HepG2 (cell line): ENCODE data around the gene PARD3. TPM values are rescaled to one million over a fixed set of nuclear protein-coding genes. Genes with fewer than 3 reads are reported as not detected.

Source experiments
- CEBPB ChIP-seq: IDR thresholded peaks from 2 replicates; pipeline ENCODE4 v1.6.1; 2011; ENCODE audit warnings: low read depth, low read length, improper control_type of control experiment, borderline replicate concordance
- CREBL2 ChIP-seq: sonication (generic); formaldehyde crosslinking; IDR thresholded peaks from 2 replicates; pipeline ENCODE4 v1.8.1; 2023; ENCODE audit warnings: missing genetic modification reagents, mild to moderate bottlenecking, borderline replicate concordance
- ETV5 ChIP-seq: IDR thresholded peaks from 2 replicates; pipeline ENCODE4 v1.6.1; 2018; ENCODE audit warnings: missing biosample characterization, missing genetic modification reagents, inconsistent platforms, borderline replicate concordance
- HOXA7 ChIP-seq: sonication (generic); formaldehyde crosslinking; IDR thresholded peaks from 2 replicates; pipeline ENCODE4 v1.8.1; 2022; ENCODE audit warnings: mild to moderate bottlenecking, missing genetic modification reagents, moderate library complexity
- KLF16 ChIP-seq, 2 experiments: sonication (generic) in 1 of 2; formaldehyde crosslinking in 1 of 2; IDR thresholded peaks; 2 replicates each; pipeline versions ENCODE4 v1.6.1 to v1.8.0; 2016 to 2023; ENCODE audit warnings: missing genetic modification reagents in 2 of 2, missing compliant biosample characterization in 1 of 2
- MAZ ChIP-seq, 2 experiments: sonication (generic) in 1 of 2; formaldehyde crosslinking in 1 of 2; IDR thresholded peaks; 2 replicates each; pipeline versions ENCODE4 v1.5.0 to v1.6.1; 2012 to 2020; ENCODE audit warnings: low read depth in 2 of 2, mild to moderate bottlenecking in 2 of 2, borderline replicate concordance in 1 of 2, improper control_type of control experiment in 1 of 2, low read length in 1 of 2, missing genetic modification reagents in 1 of 2, moderate library complexity in 1 of 2
- MYC ChIP-seq: sonication (generic); formaldehyde crosslinking; IDR thresholded peaks from 2 replicates; pipeline ENCODE4 v1.9.0; 2021; ENCODE audit warnings: missing genetic modification reagents, borderline replicate concordance
- NONO ChIP-seq, 2 experiments: fragments of 450-650 bp in 1 of 2; sonication (generic) in 1 of 2; formaldehyde crosslinking in 1 of 2; IDR thresholded peaks in 1 of 2; conservative IDR thresholded peaks in 1 of 2; 2 replicates each; pipeline versions ENCODE4 v1.6.1 to v1.8.0; 2017 to 2022; ENCODE audit warnings: mild to moderate bottlenecking in 1 of 2, missing genetic modification reagents in 1 of 2, moderate library complexity in 1 of 2
- NR2C2 ChIP-seq: sonication (generic); formaldehyde crosslinking; IDR thresholded peaks from 2 replicates; pipeline ENCODE4 v1.4.0; 2020; ENCODE audit warnings: missing genetic modification reagents, mild to moderate bottlenecking, moderate library complexity, borderline replicate concordance
- PITX1 ChIP-seq: sonication (generic); formaldehyde crosslinking; IDR thresholded peaks from 2 replicates; pipeline ENCODE4 v1.5.1; 2020; ENCODE audit warnings: mild to moderate bottlenecking, missing genetic modification reagents
- POLR2A ChIP-seq, 2 experiments: IDR thresholded peaks; 2 replicates each; pipeline ENCODE4 v1.6.1; 2011; ENCODE audit warnings: low read depth in 2 of 2, low read length in 2 of 2, mild to moderate bottlenecking in 1 of 2, moderate library complexity in 1 of 2; ENCODE audit not compliant: insufficient read depth in 1 of 2
- REPIN1 ChIP-seq: sonication (generic); formaldehyde crosslinking; IDR thresholded peaks from 2 replicates; pipeline ENCODE4 v1.8.0; 2022; ENCODE audit warnings: missing genetic modification reagents, low read depth, mild to moderate bottlenecking, borderline replicate concordance
- RNF2 ChIP-seq: fragments of 450-650 bp; conservative IDR thresholded peaks from 2 replicates; pipeline ENCODE4 v1.6.1; 2016; ENCODE audit warnings: low read depth
- SATB2 ChIP-seq: sonication (generic); formaldehyde crosslinking; IDR thresholded peaks from 2 replicates; pipeline ENCODE4 v1.5.0; 2020; ENCODE audit warnings: missing genetic modification reagents
- SMAD1 ChIP-seq: sonication (generic); formaldehyde crosslinking; IDR thresholded peaks from 2 replicates; pipeline ENCODE4 v1.4.0; 2020; ENCODE audit warnings: missing genetic modification reagents, low read depth, mild to moderate bottlenecking, borderline replicate concordance
- SPEN ChIP-seq: sonication (generic); formaldehyde crosslinking; IDR thresholded peaks from 2 replicates; pipeline ENCODE4 v1.5.1; 2020; ENCODE audit warnings: low read depth, mild to moderate bottlenecking, missing genetic modification reagents
- TEF ChIP-seq: sonication (generic); formaldehyde crosslinking; IDR thresholded peaks from 2 replicates; pipeline ENCODE4 v1.5.0; 2020; ENCODE audit warnings: missing genetic modification reagents
- ZBTB37 ChIP-seq: sonication (generic); formaldehyde crosslinking; IDR thresholded peaks from 2 replicates; pipeline ENCODE4 v1.4.0; 2020; ENCODE audit warnings: mild to moderate bottlenecking, missing genetic modification reagents
- ZKSCAN8 ChIP-seq: IDR thresholded peaks from 2 replicates; pipeline ENCODE4 v1.6.1; 2016; ENCODE audit warnings: borderline replicate concordance, missing genetic modification reagents, missing compliant biosample characterization
- ZNF121 ChIP-seq: sonication (generic); formaldehyde crosslinking; IDR thresholded peaks from 2 replicates; pipeline ENCODE4 v1.5.0; 2020; ENCODE audit warnings: mild to moderate bottlenecking, missing genetic modification reagents
- ZNF292 ChIP-seq: sonication (generic); formaldehyde crosslinking; IDR thresholded peaks from 2 replicates; pipeline ENCODE4 v1.8.1; 2022; ENCODE audit warnings: mild to moderate bottlenecking, low read depth, missing genetic modification reagents, borderline replicate concordance
- ZNF446 ChIP-seq: sonication (generic); formaldehyde crosslinking; IDR thresholded peaks from 2 replicates; pipeline ENCODE4 v1.5.0; 2020; ENCODE audit warnings: mild to moderate bottlenecking, missing genetic modification reagents
- ZNF468 ChIP-seq: sonication (generic); formaldehyde crosslinking; IDR thresholded peaks from 2 replicates; pipeline ENCODE4 v1.8.0; 2022; ENCODE audit warnings: mild to moderate bottlenecking, moderate library complexity, missing genetic modification reagents
- ZNF552 ChIP-seq: sonication (generic); formaldehyde crosslinking; IDR thresholded peaks from 2 replicates; pipeline ENCODE4 v1.9.0; 2022; ENCODE audit warnings: missing genetic modification reagents, mild to moderate bottlenecking, borderline replicate concordance
- ZNF619 ChIP-seq: sonication (generic); formaldehyde crosslinking; IDR thresholded peaks from 2 replicates; pipeline ENCODE4 v1.4.0; 2020; ENCODE audit warnings: mild to moderate bottlenecking, missing genetic modification reagents
- ZNF670 ChIP-seq: sonication (generic); formaldehyde crosslinking; IDR thresholded peaks from 2 replicates; pipeline ENCODE4 v1.8.0; 2022; ENCODE audit warnings: mild to moderate bottlenecking, missing genetic modification reagents, borderline replicate concordance
- ZNF713 ChIP-seq: sonication (generic); formaldehyde crosslinking; IDR thresholded peaks from 2 replicates; pipeline ENCODE4 v1.4.0; 2020; ENCODE audit warnings: mild to moderate bottlenecking, missing genetic modification reagents
- ZSCAN31 ChIP-seq: sonication (generic); formaldehyde crosslinking; IDR thresholded peaks from 2 replicates; pipeline ENCODE4 v1.5.0; 2020; ENCODE audit warnings: low read depth, mild to moderate bottlenecking, missing genetic modification reagents
- polyA plus RNA-seq, 8 experiments: library from polyadenylated mRNA; depleted of rRNA in 3 of 8; stranded (reverse) in 7 of 8; unstranded in 1 of 8; fragments of >200 nt; fragmentation: Illumina TruSeq in 4 of 8; extraction: Trizol in 4 of 8; gene quantifications; 2 replicates each; pipeline versions ENCODE4 v1.2.1 to v1.2.3, GENCODE V29; 2011 to 2016; ENCODE audit warnings: low read depth in 4 of 8, missing spikeins in 1 of 8, mixed read lengths in 1 of 8; ENCODE audit not compliant: insufficient read depth in 1 of 8
- total RNA-seq, 5 experiments: library from RNA; depleted of rRNA; stranded (reverse); fragments of >200 nt; fragmentation: Illumina TruSeq; extraction: Trizol; gene quantifications; 2 replicates each; pipeline ENCODE4 v1.2.3, GENCODE V29; 2016; ENCODE audit warnings: low read depth in 1 of 5

PARD3 gene
- total and polyA plus RNA-seq, 2 of the 13 experiments (the other 11 are each of a cell fraction or from before 2014, with no cell fraction given), result 40.9 to 60.0 TPM

- TF ChIP-seq TEF, result no peak
- TF ChIP-seq ZNF121 (CRISPR knock-in tag), result no peak
- TF ChIP-seq REPIN1 (CRISPR knock-in tag), result no peak
- no peak for TF ChIP-seq ZNF446 (CRISPR knock-in tag)
- peak; percentile 8; the same call in 1 of the 2 replicates for TF ChIP-seq NR2C2 (CRISPR knock-in tag)
- TF ChIP-seq NONO (IDR thresholded peaks at IDR 0.05), result no peak
- no peak for TF ChIP-seq NONO (CRISPR knock-in tag; conservative IDR thresholded peaks at IDR 0.05)
- no peak for TF ChIP-seq ZBTB37
- TF ChIP-seq ZNF619 (CRISPR knock-in tag), result 0 out of 2 replicates have a peak, but pooled peaks have one; percentile 51
- TF ChIP-seq ZNF670 (CRISPR knock-in tag), result no peak
- no peak for TF ChIP-seq MAZ (IDR thresholded peaks at IDR 0.05; ENCODE audit: borderline replicate concordance, low read depth, low read length)
- peak; percentile 22; the same call in 1 of the 2 replicates for TF ChIP-seq MAZ (CRISPR knock-in tag; IDR thresholded peaks at IDR 0.05; ENCODE audit: low read depth)
- no peak for TF ChIP-seq SPEN (CRISPR knock-in tag)
- TF ChIP-seq SATB2 (CRISPR knock-in tag), result no peak
- peak; percentile 63 for TF ChIP-seq MYC
- no peak for TF ChIP-seq SMAD1 (CRISPR knock-in tag)
- no peak for TF ChIP-seq ZKSCAN8 (CRISPR knock-in tag)
- peak in 1 of 2 experiments; percentile 54; a peak in 1 of 4 replicates for TF ChIP-seq POLR2A (IDR thresholded peaks at IDR 0.05; ENCODE audit: insufficient read depth in 1 of 2, low read depth in 2 of 2, low read length in 2 of 2)
- TF ChIP-seq RNF2, result no peak
- no peak for TF ChIP-seq PITX1 (CRISPR knock-in tag)
- peak; percentile 11; the same call in 1 of the 2 replicates for TF ChIP-seq ETV5
- TF ChIP-seq ZNF713 (CRISPR knock-in tag), result no peak
- no peak for TF ChIP-seq ZNF552 (CRISPR knock-in tag)
- TF ChIP-seq HOXA7 (CRISPR knock-in tag), result no peak
- no peak for TF ChIP-seq ZSCAN31
- TF ChIP-seq KLF16 (CRISPR knock-in tag; IDR thresholded peaks at IDR 0.05), result no peak
- no peak for TF ChIP-seq CREBL2
- TF ChIP-seq ZNF292 (CRISPR knock-in tag), result peak; percentile 75
- no peak for TF ChIP-seq ZNF468
- TF ChIP-seq CEBPB, result no peak
These were observed at the start of gene PARD3 (continued) for GRCh38 chr10:34815185-34816084.
